Vagina (tissue), 2 donors: Measurements from ENCODE around the gene VILL.

Source experiments
- POLR2A ChIP-seq, 2 donors: fragments of 450-650 bp; IDR thresholded peaks; one replicate each; pipeline ENCODE4 v1.6.1; 2017; ENCODE audit warnings: antibody characterized with exemption in 2 of 2, mild to moderate bottlenecking in 2 of 2, moderate library complexity in 2 of 2
- TF ChIP-seq, protein P1 (sequence below), 3 experiments: fragments of 450-650 bp in 2 of 3; fragments of 200-600 bp in 1 of 3; sonication (generic) in 1 of 3; IDR thresholded peaks; one replicate each; pipeline ENCODE4 v1.5.1; 2017 to 2019; ENCODE audit warnings: antibody characterized with exemption in 3 of 3, mild to moderate bottlenecking in 2 of 3, moderate library complexity in 2 of 3

DNA sequence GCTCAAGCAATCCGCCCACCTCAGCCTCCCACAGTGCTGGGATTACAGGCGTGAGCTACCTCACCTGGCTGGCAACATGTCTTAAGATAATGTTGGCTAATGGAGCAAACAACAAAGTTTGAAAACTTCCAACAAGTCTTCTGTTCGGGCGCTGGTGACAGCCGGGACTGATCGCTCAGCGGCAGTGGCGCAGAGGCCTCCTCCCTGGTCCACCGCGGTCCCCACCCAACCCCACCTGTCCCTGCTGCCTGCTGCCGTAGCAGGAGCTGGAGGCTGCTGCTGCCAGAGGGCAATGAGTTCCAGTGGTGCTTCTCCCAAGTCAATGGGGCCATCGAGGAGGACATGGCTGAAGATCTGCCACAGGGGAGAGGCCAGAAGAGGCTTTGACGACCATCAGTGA is 60.5 kb downstream of the VILL start:
- TF ChIP-seq POLR2A (IDR thresholded peaks at IDR 0.05) = no peak
- TF ChIP-seq, protein P1, sequence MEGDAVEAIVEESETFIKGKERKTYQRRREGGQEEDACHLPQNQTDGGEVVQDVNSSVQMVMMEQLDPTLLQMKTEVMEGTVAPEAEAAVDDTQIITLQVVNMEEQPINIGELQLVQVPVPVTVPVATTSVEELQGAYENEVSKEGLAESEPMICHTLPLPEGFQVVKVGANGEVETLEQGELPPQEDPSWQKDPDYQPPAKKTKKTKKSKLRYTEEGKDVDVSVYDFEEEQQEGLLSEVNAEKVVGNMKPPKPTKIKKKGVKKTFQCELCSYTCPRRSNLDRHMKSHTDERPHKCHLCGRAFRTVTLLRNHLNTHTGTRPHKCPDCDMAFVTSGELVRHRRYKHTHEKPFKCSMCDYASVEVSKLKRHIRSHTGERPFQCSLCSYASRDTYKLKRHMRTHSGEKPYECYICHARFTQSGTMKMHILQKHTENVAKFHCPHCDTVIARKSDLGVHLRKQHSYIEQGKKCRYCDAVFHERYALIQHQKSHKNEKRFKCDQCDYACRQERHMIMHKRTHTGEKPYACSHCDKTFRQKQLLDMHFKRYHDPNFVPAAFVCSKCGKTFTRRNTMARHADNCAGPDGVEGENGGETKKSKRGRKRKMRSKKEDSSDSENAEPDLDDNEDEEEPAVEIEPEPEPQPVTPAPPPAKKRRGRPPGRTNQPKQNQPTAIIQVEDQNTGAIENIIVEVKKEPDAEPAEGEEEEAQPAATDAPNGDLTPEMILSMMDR (IDR thresholded peaks at IDR 0.05) = no peak
